ENCODE results near the gene FSTL4. TPM values are rescaled to one million over a fixed set of nuclear protein-coding genes. Genes with fewer than 3 reads are reported as not detected.
A peak's percentile ranks its signal among the peaks of the same experiment; 100 is the strongest.

FSTL4 gene
- total and polyA plus RNA-seq, 2 of the 4 experiments (the other 2 are of a cell fraction), result 0.18 TPM; not detected in 1

- H4K8ac ChIP-seq (ENCODE audit: low read depth in 2 of 2, low read length in 2 of 2), result no peak overlapping the region
- ATAC-seq (ENCODE audit: low read depth) (peak; percentile 62), DNase-seq (peak; percentile 49)
- H3K4me2 ChIP-seq (ENCODE audit: low read depth, low read length), result no peak overlapping the region
- peaks cover 10% of the 10 kb centered on the region for H3K27me3 ChIP-seq (ENCODE audit: control insufficient read depth, insufficient read depth, low read length)
- dilution Hi-C loops (cut with HindIII; ENCODE audit: low sequenced_read_pairs, unreplicated experiment) (no loop called here), in situ Hi-C loops (cut with MboI; ENCODE audit: low sequenced_read_pairs) (no loop called here), intact Hi-C loops (cut with micrococcal nuclease) (loop anchor here (1.0 kb wide), 1 partner anchor 137 kb away; no protein-coding TSS in a partner anchor)
- H3K23ac ChIP-seq (ENCODE audit: low read depth, low read length), result no peak overlapping the region
- H4K20me1 ChIP-seq (ENCODE audit: insufficient read depth, low read length), result no peaks in the 10 kb centered on the region
- H3K36me3 ChIP-seq (ENCODE audit: control insufficient read depth, insufficient read depth, low read length), result no peaks in the 10 kb centered on the region
- H3K27ac ChIP-seq (ENCODE audit: insufficient read depth, low read length), result no peak overlapping the region
- H4K5ac ChIP-seq (ENCODE audit: low read depth, low read length), result no peak overlapping the region
- no peaks in the 10 kb centered on the region for H3K79me1 ChIP-seq (ENCODE audit: low read depth in 1 of 2, low read length in 2 of 2)
- H3K4me1 ChIP-seq (ENCODE audit: control insufficient read depth, insufficient read depth, low read length), result peaks cover 15% of the 10 kb centered on the region; the same call in 1 of the 2 replicates
- CTCF ChIA-PET, result interaction anchor here (0.8 to 2.0 kb wide), 7 partner anchors 9 to 144 kb away, joined by 3 to 5 read pairs (median 4); no protein-coding TSS in a partner anchor
- H2BK120ac ChIP-seq (ENCODE audit: low read depth, low read length), result no peak overlapping the region
- no peak overlapping the region for H4K91ac ChIP-seq (ENCODE audit: insufficient read depth, low read depth, low read length)
- no peak overlapping the region for H2BK20ac ChIP-seq (ENCODE audit: low read depth, low read length)
- POLR2A ChIA-PET (ENCODE audit: unreplicated experiment), result no interaction called here
- H3K9ac ChIP-seq (ENCODE audit: low read depth, low read length), result no peak overlapping the region
- no peak overlapping the region for H2BK15ac ChIP-seq (ENCODE audit: low read depth, low read length)
- peak overlapping the region; percentile 12 for H2AK9ac ChIP-seq (replicated peaks; ENCODE audit: low read depth, low read length, poor library complexity)
- no peak overlapping the region for H2AK5ac ChIP-seq (ENCODE audit: low read depth, low read length)
- H2AFZ ChIP-seq (replicated peaks; ENCODE audit: low read length, poor library complexity), result peak overlapping the region; percentile 36
- H2BK5ac ChIP-seq (ENCODE audit: low read depth, low read length, poor library complexity, severe bottlenecking), result no peak overlapping the region
- no TSS peak for BruUV-seq (replicated peaks)
- peak; percentile 57 for TF ChIP-seq RAD21 (IDR thresholded peaks at IDR 0.05; ENCODE audit: low read length)
- peak; percentile 43 for TF ChIP-seq SMC3 (IDR thresholded peaks at IDR 0.05; ENCODE audit: low read depth, low read length)
- TF ChIP-seq RCOR1 (IDR thresholded peaks at IDR 0.05; ENCODE audit: insufficient replicate concordance, low read length), result no peak
- TF ChIP-seq CTCF (conservative IDR thresholded peaks at IDR 0.05; ENCODE audit: low read depth, low read length), result peak; percentile 59
- H3K9me3 ChIP-seq (ENCODE audit: control insufficient read depth, insufficient read depth, low read length), result no peaks in the 10 kb centered on the region
- no peak overlapping the region for H3K14ac ChIP-seq (replicated peaks; ENCODE audit: low read depth, low read length)
- H3K4me3 ChIP-seq (ENCODE audit: insufficient read depth, low read depth, low read length), result no peak overlapping the region
- no peak overlapping the region for H3K18ac ChIP-seq (ENCODE audit: low read depth, low read length)
- peaks cover 17% of the 10 kb centered on the region; the same call in 1 of the 2 replicates for H3K9me1 ChIP-seq (ENCODE audit: insufficient read depth, low read length)
- H3K4ac ChIP-seq (ENCODE audit: low read depth, low read length), result no peak overlapping the region
- 100% methylated on average over 2 of the region's 5 CpGs; no CpG with 5 or more reads in 1 of the 2 experiments for WGBS, 2 experiments (ENCODE audit: extremely low coverage in 2 of 2, insufficient read length in 1 of 2)
- H3K56ac ChIP-seq (ENCODE audit: extremely low read depth, insufficient read depth, low read length), result no peak overlapping the region
Measured at GRCh38 chr5:133247881-133248624, 364.3 kb downstream of the FSTL4 start.

Data from IMR-90 (cell line).